ENCODE data around the gene PLCXD1.

GRCh38 chrX:287670-288069 is 6.5 kb downstream of the PLCXD1 start:
- TF ChIP-seq CTCF (IDR thresholded peaks at IDR 0.05; ENCODE audit: low read length) (no peak), EZH2 (IDR thresholded peaks at IDR 0.05; ENCODE audit: borderline replicate concordance, low read length) (no peak)
